DND-41 (cell line): ENCODE measurements around the gene COL4A6.
A peak's percentile ranks its signal among the peaks of the same experiment; 100 is the strongest.

Experiments
- ATAC-seq: fragments of 200-7000 bp; cut with Tn5 transposase; 3 replicates; pipeline ENCODE4 v1.9.1; 2021; ENCODE audit warnings: low read depth; ENCODE audit not compliant: insufficient read depth
- DNase-seq: peaks from one replicate; pipeline ENCODE4 v3.0.0-alpha.2; 2020
- H2AFZ ChIP-seq: 2 replicates; pipeline ENCODE4 v1.6.0; 2012; ENCODE audit warnings: low read depth, low read length
- H3K27ac ChIP-seq: 2 replicates; pipeline ENCODE4 v1.5.1; 2012; ENCODE audit warnings: low read length, inconsistent platforms
- H3K27me3 ChIP-seq: fragments of 200-600 bp; sonication (generic); 2 replicates; pipeline ENCODE4 v1.6.0; 2012; ENCODE audit warnings: low read length, mild to moderate bottlenecking, inconsistent platforms; ENCODE audit not compliant: insufficient read depth, poor library complexity
- H3K36me3 ChIP-seq: 2 replicates; pipeline ENCODE4 v1.5.1; 2012; ENCODE audit warnings: low read length, inconsistent platforms; ENCODE audit not compliant: insufficient read depth
- H3K4me1 ChIP-seq: 2 replicates; pipeline ENCODE4 v1.5.1; 2012; ENCODE audit warnings: mild to moderate bottlenecking, low read length; ENCODE audit not compliant: insufficient read depth
- H3K4me2 ChIP-seq: 2 replicates; pipeline ENCODE4 v1.6.0; 2012; ENCODE audit warnings: mild to moderate bottlenecking, moderate library complexity, low read length, inconsistent platforms; ENCODE audit not compliant: insufficient read depth
- H3K4me3 ChIP-seq, 2 experiments: fragments of 200-600 bp in 1 of 2; shearing (Covaris generic) in 1 of 2; 2 replicates each; pipeline ENCODE4 v1.5.1; 2012 to 2016; ENCODE audit warnings: inconsistent platforms in 2 of 2, low read length in 2 of 2, mild to moderate bottlenecking in 2 of 2, low read depth in 1 of 2, moderate library complexity in 1 of 2
- H3K79me2 ChIP-seq: 2 replicates; pipeline ENCODE4 v1.6.0; 2012; ENCODE audit warnings: low read length, inconsistent platforms; ENCODE audit not compliant: insufficient read depth
- H3K9ac ChIP-seq: 2 replicates; pipeline ENCODE4 v1.6.0; 2012; ENCODE audit warnings: low read depth, mild to moderate bottlenecking, inconsistent platforms, low read length, moderate library complexity
- H3K9me3 ChIP-seq: 2 replicates; pipeline ENCODE4 v1.5.1; 2012; ENCODE audit warnings: low read length, moderate library complexity, mild to moderate bottlenecking, inconsistent platforms; ENCODE audit not compliant: insufficient read depth, severe bottlenecking
- H4K20me1 ChIP-seq: 2 replicates; pipeline ENCODE4 v1.6.0; 2012; ENCODE audit warnings: low read length; ENCODE audit not compliant: insufficient read depth
- CTCF ChIP-seq: IDR thresholded peaks from 2 replicates; pipeline ENCODE4 v1.5.1; 2012; ENCODE audit warnings: borderline replicate concordance, low read length, moderate library complexity, mild to moderate bottlenecking; ENCODE audit not compliant: poor library complexity, severe bottlenecking; ENCODE audit errors: extremely low read depth
- EZH2 ChIP-seq: IDR thresholded peaks from 3 replicates; pipeline ENCODE4 v1.6.1; 2012; ENCODE audit warnings: borderline replicate concordance, low read depth, mild to moderate bottlenecking, moderate library complexity, low read length, inconsistent platforms; ENCODE audit not compliant: severe bottlenecking

The COL4A6 gene

GRCh38 chrX:108224727-108225621, 213.2 kb downstream of the COL4A6 start:
- H3K4me1 ChIP-seq, result no peaks in the 10 kb centered on the region
- no peak overlapping the region for H3K4me2 ChIP-seq
- H3K9ac ChIP-seq, result no peak overlapping the region
- H3K79me2 ChIP-seq, result no peaks in the 10 kb centered on the region
- TF ChIP-seq CTCF (peak; percentile 63), EZH2 (no peak)
- H4K20me1 ChIP-seq, result no peaks in the 10 kb centered on the region
- no peak overlapping the region for H3K27ac ChIP-seq
- H2AFZ ChIP-seq, result no peak overlapping the region
- H3K9me3 ChIP-seq, result no peaks in the 10 kb centered on the region
- no peak for DNase-seq
- H3K4me3 ChIP-seq, result no peak overlapping the region
- no peaks in the 10 kb centered on the region for H3K36me3 ChIP-seq
- 0 out of 3 replicates have a peak, but pooled peaks have one; percentile 58 for ATAC-seq
- H3K27me3 ChIP-seq, result no peaks in the 10 kb centered on the region

- no peak overlapping the region for H3K4me2 ChIP-seq
- TF ChIP-seq CTCF (no peak), EZH2 (no peak)
- no peaks in the 10 kb centered on the region for H3K9me3 ChIP-seq
- H3K36me3 ChIP-seq, result no peaks in the 10 kb centered on the region
- H3K27me3 ChIP-seq, result no peaks in the 10 kb centered on the region
- H3K4me3 ChIP-seq, result no peak overlapping the region
- no peak for DNase-seq
- no peaks in the 10 kb centered on the region for H3K4me1 ChIP-seq
- no peak overlapping the region for H3K9ac ChIP-seq
- no peak overlapping the region for H3K27ac ChIP-seq
- no peak overlapping the region for H2AFZ ChIP-seq
- no peaks in the 10 kb centered on the region for H4K20me1 ChIP-seq
- H3K79me2 ChIP-seq, result no peaks in the 10 kb centered on the region
- ATAC-seq, result no peak
Observed at GRCh38 chrX:108224218-108224617, 214.0 kb downstream of the COL4A6 start.

- Histone ChIP-seq H3K4me2 (no peak overlapping the region), H3K27me3 (no peaks in the 10 kb centered on the region), H3K27ac (no peak overlapping the region), H3K36me3 (no peaks in the 10 kb centered on the region), H3K9me3 (no peaks in the 10 kb centered on the region), H3K79me2 (no peaks in the 10 kb centered on the region), H3K4me1 (no peaks in the 10 kb centered on the region), H4K20me1 (no peaks in the 10 kb centered on the region), H2AFZ (no peak overlapping the region), H3K4me3 (no peak overlapping the region), H3K9ac (no peak overlapping the region)
- DNase-seq (no peak), ATAC-seq (no peak)
- TF ChIP-seq EZH2, result no peak
- TF ChIP-seq CTCF, result no peak
Observed at GRCh38 chrX:108223585-108223984, 214.6 kb downstream of the COL4A6 start.
